Islet of Langerhans (tissue), 1 donor: Measurements from ENCODE around the gene FMC1.

ENCODE experiments used
- FAIRE-seq: peaks from one replicate; lab custom pipeline; 2011; peaks lifted over from hg19 to GRCh38; lab: Jason Lieb, UNC

The FMC1 gene

GRCh38 chr7:139384611-139385010, 43.5 kb downstream of the FMC1 start:
- FAIRE-seq, result no peak

DNA sequence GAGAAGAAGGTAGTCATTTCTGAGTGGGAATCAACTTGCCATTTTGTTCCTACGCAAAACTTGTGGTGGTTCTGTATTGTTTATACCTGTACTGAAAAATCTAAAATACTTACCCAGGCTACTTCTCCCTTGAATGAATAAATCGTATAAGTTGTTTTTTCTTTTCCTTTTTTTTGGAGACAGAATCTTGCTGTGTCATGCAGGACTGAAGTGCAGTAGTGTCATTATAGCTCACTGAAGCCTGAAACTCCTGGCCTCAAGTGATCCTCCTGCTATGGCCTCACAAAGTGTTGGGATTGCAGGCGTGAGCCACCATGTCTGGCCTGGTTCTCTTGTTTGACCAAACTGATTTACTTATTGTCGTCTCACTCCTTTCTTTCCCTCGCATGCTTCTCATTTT, 46.5 kb downstream of the FMC1 start:
- FAIRE-seq, result no peak

- FAIRE-seq, result no peak
These were observed 48.0 kb downstream of the FMC1 start for GRCh38 chr7:139389091-139389490.

- FAIRE-seq, result no peak
These were observed 48.6 kb downstream of the FMC1 start for GRCh38 chr7:139389774-139390173.

- FAIRE-seq, result no peak
These were observed 52.6 kb downstream of the FMC1 start for GRCh38 chr7:139393621-139394211.

DNA sequence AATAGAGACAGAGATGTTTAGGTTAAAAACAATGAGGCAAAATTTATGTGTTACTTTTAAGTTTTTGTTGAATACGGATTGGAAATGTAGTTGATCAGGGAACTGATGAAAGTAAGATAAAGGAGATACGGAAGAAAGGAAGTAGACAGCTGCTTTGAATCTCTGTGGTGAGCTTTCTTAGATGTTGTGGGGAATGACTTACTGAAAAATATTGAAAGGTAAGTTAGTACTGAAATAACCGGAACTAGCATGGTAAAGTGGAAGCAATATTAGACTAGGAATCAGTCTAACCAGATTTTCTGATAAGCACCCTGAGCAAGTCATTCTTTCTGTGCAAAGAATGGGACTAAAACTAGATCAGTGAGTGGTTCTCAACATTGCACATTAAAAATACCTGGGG, 53.4 kb downstream of the FMC1 start:
- no peak for FAIRE-seq
